ENCODE results near the gene ANKRD28.

The ANKRD28 gene

GRCh38 chr3:15771444-15771843 lies 26.3 kb downstream of the ANKRD28 start:
- no peak for TF ChIP-seq CTCF (IDR thresholded peaks at IDR 0.05; ENCODE audit: insufficient read depth, low read length, missing control alignments)
- no peak for DNase-seq (ENCODE audit: low read depth, low spot score)
- CTCF ChIA-PET: no interaction called here
- no peak overlapping the region for H3K4me3 ChIP-seq (ENCODE audit: low read depth, low read length)
- POLR2A ChIA-PET: no interaction called here

GRCh38 chr3:15769256-15769915 lies 28.4 kb downstream of the ANKRD28 start:
- DNase-seq (ENCODE audit: low read depth, low spot score): no peak
- no peak for TF ChIP-seq CTCF (IDR thresholded peaks at IDR 0.05; ENCODE audit: insufficient read depth, low read length, missing control alignments)
- ChIA-PET POLR2A (no interaction called here), CTCF (interaction anchor here (3.3 kb wide), 1 partner anchor 11 kb away, joined by 10 read pairs; no protein-coding TSS in a partner anchor)
- no peak overlapping the region for H3K4me3 ChIP-seq (ENCODE audit: low read depth, low read length)

- ChIA-PET POLR2A (interaction anchor here (0.8 to 1.0 kb wide), 2 partner anchors 28 to 29 kb away, joined by 3 to 9 read pairs; partner anchors contain the start of gene ANKRD28), CTCF (interaction anchor here (0.6 to 3.3 kb wide), 3 partner anchors 8 to 138 kb away, joined by 3 to 10 read pairs (median 4); no protein-coding TSS in a partner anchor)
- no peak for TF ChIP-seq CTCF (IDR thresholded peaks at IDR 0.05; ENCODE audit: insufficient read depth, low read length, missing control alignments)
- H3K4me3 ChIP-seq (ENCODE audit: low read depth, low read length): no peak overlapping the region
- DNase-seq (ENCODE audit: low read depth, low spot score): peak; percentile 94
Measured at GRCh38 chr3:15768421-15769255, 29.1 kb downstream of the ANKRD28 start.

- ChIA-PET POLR2A (no interaction called here), CTCF (no interaction called here)
- no peak for TF ChIP-seq CTCF (IDR thresholded peaks at IDR 0.05; ENCODE audit: insufficient read depth, low read length, missing control alignments)
- no peak for DNase-seq (ENCODE audit: low read depth, low spot score)
- no peak overlapping the region for H3K4me3 ChIP-seq (ENCODE audit: low read depth, low read length)
Measured at GRCh38 chr3:15766406-15766805, 31.4 kb downstream of the ANKRD28 start.

GRCh38 chr3:15758295-15758694 lies 39.5 kb downstream of the ANKRD28 start:
- CTCF ChIA-PET: interaction anchor here (1.3 to 2.2 kb wide), 3 partner anchors 10 to 55 kb away, joined by 3 to 10 read pairs (median 3); no protein-coding TSS in a partner anchor
- no peak for TF ChIP-seq CTCF (IDR thresholded peaks at IDR 0.05; ENCODE audit: insufficient read depth, low read length, missing control alignments)
- no peak for DNase-seq (ENCODE audit: low read depth, low spot score)
- no peak overlapping the region for H3K4me3 ChIP-seq (ENCODE audit: low read depth, low read length)
- POLR2A ChIA-PET: no interaction called here

GRCh38 chr3:15757824-15758223 lies 40.0 kb downstream of the ANKRD28 start:
- no peak for TF ChIP-seq CTCF (IDR thresholded peaks at IDR 0.05; ENCODE audit: insufficient read depth, low read length, missing control alignments)

More at GRCh38 chr3:15757824-15758223, 40.0 kb downstream of the ANKRD28 start:
- POLR2A ChIA-PET: no interaction called here
- CTCF ChIA-PET: interaction anchor here (1.4 to 2.2 kb wide), 2 partner anchors 11 to 56 kb away, joined by 3 to 10 read pairs; no protein-coding TSS in a partner anchor
- DNase-seq (ENCODE audit: low read depth, low spot score): no peak
- no peak overlapping the region for H3K4me3 ChIP-seq (ENCODE audit: low read depth, low read length)

All from AG04449 (cell line).